ENCODE data around the gene TMEFF2.
"Not testable (repeated sequence)": the region's sequence is repeated elsewhere in the genome, so short reads cannot be mapped to it uniquely, and the experiment has no call there.

TMEFF2 gene

GRCh38 chr2:191931329-191931728 is 263.4 kb downstream of the TMEFF2 start:
- TF ChIP-seq TAF1 (IDR thresholded peaks at IDR 0.05; ENCODE audit: low read depth, low read length) = no peak
- no peak for TF ChIP-seq POU2F2 (IDR thresholded peaks at IDR 0.05; ENCODE audit: low read depth, low read length)
- 0 out of 2 replicates have a peak, but pooled peaks have one; percentile 15 for TF ChIP-seq SPI1 (IDR thresholded peaks at IDR 0.05; ENCODE audit: low read depth, low read length)
- TF ChIP-seq POLR2A (IDR thresholded peaks at IDR 0.05; ENCODE audit: low read depth, low read length) = no peak
- no peak for TF ChIP-seq PAX5 (IDR thresholded peaks at IDR 0.05; ENCODE audit: insufficient read depth, low read length, severe bottlenecking)
- no peak for TF ChIP-seq POLR2AphosphoS5 (IDR thresholded peaks at IDR 0.05; ENCODE audit: low read depth, low read length)
- no peak for DNase-seq (ENCODE audit: insufficient read length, low spot score)
- FAIRE-seq = peak; percentile 70

- FAIRE-seq (no peak), DNase-seq (ENCODE audit: insufficient read length, low spot score) (no peak)
- TF ChIP-seq POLR2A (IDR thresholded peaks at IDR 0.05; ENCODE audit: low read depth, low read length) = no peak
Measured at GRCh38 chr2:191930205-191930604, 264.5 kb downstream of the TMEFF2 start.

- DNase-seq (ENCODE audit: insufficient read length, low spot score) (no peak), FAIRE-seq (no peak)
- no peak for TF ChIP-seq PAX5 (IDR thresholded peaks at IDR 0.05; ENCODE audit: insufficient read depth, low read length, severe bottlenecking)
- TF ChIP-seq SPI1 (IDR thresholded peaks at IDR 0.05; ENCODE audit: low read depth, low read length) = no peak
- no peak for TF ChIP-seq POLR2AphosphoS5 (IDR thresholded peaks at IDR 0.05; ENCODE audit: low read depth, low read length)
- TF ChIP-seq POU2F2 (IDR thresholded peaks at IDR 0.05; ENCODE audit: low read depth, low read length) = no peak
- TF ChIP-seq POLR2A (IDR thresholded peaks at IDR 0.05; ENCODE audit: low read depth, low read length) = no peak
- no peak for TF ChIP-seq TAF1 (IDR thresholded peaks at IDR 0.05; ENCODE audit: low read depth, low read length)
Measured at GRCh38 chr2:191929288-191929687, 265.4 kb downstream of the TMEFF2 start.

GRCh38 chr2:191927991-191928390 is 266.7 kb downstream of the TMEFF2 start:
- TF ChIP-seq PAX5 (IDR thresholded peaks at IDR 0.05; ENCODE audit: insufficient read depth, low read length, severe bottlenecking) = no peak
- no peak for TF ChIP-seq TAF1 (IDR thresholded peaks at IDR 0.05; ENCODE audit: low read depth, low read length)
- no peak for TF ChIP-seq POU2F2 (IDR thresholded peaks at IDR 0.05; ENCODE audit: low read depth, low read length)
- TF ChIP-seq POLR2A (IDR thresholded peaks at IDR 0.05; ENCODE audit: low read depth, low read length) = no peak
- no peak for TF ChIP-seq POLR2AphosphoS5 (IDR thresholded peaks at IDR 0.05; ENCODE audit: low read depth, low read length)
- no peak for TF ChIP-seq SPI1 (IDR thresholded peaks at IDR 0.05; ENCODE audit: low read depth, low read length)
- no peak for FAIRE-seq
- no peak for DNase-seq (ENCODE audit: insufficient read length, low spot score)

GRCh38 chr2:191927319-191927867 is 267.3 kb downstream of the TMEFF2 start:
- no peak for TF ChIP-seq TAF1 (IDR thresholded peaks at IDR 0.05; ENCODE audit: low read depth, low read length)
- no peak for TF ChIP-seq POU2F2 (IDR thresholded peaks at IDR 0.05; ENCODE audit: low read depth, low read length)
- TF ChIP-seq POLR2AphosphoS5 (IDR thresholded peaks at IDR 0.05; ENCODE audit: low read depth, low read length) = no peak
- TF ChIP-seq POLR2A (IDR thresholded peaks at IDR 0.05; ENCODE audit: low read depth, low read length) = no peak
- no peak for TF ChIP-seq SPI1 (IDR thresholded peaks at IDR 0.05; ENCODE audit: low read depth, low read length)
- TF ChIP-seq PAX5 (IDR thresholded peaks at IDR 0.05; ENCODE audit: insufficient read depth, low read length, severe bottlenecking) = no peak
- no peak for FAIRE-seq
- DNase-seq (ENCODE audit: insufficient read length, low spot score) = no peak

- FAIRE-seq = peak; percentile 57
- TF ChIP-seq SPI1 (IDR thresholded peaks at IDR 0.05; ENCODE audit: low read depth, low read length) (no peak), POU2F2 (IDR thresholded peaks at IDR 0.05; ENCODE audit: low read depth, low read length) (no peak), PAX5 (IDR thresholded peaks at IDR 0.05; ENCODE audit: insufficient read depth, low read length, severe bottlenecking) (no peak), POLR2AphosphoS5 (IDR thresholded peaks at IDR 0.05; ENCODE audit: low read depth, low read length) (no peak), TAF1 (IDR thresholded peaks at IDR 0.05; ENCODE audit: low read depth, low read length) (no peak), POLR2A (IDR thresholded peaks at IDR 0.05; ENCODE audit: low read depth, low read length) (no peak)
- no peak for DNase-seq (ENCODE audit: insufficient read length, low spot score)
Measured at GRCh38 chr2:191926671-191927070, 268.1 kb downstream of the TMEFF2 start.

GRCh38 chr2:191923652-191923997 is 271.1 kb downstream of the TMEFF2 start:
- FAIRE-seq (no peak), DNase-seq (ENCODE audit: insufficient read length, low spot score) (no peak)
- TF ChIP-seq POLR2A (IDR thresholded peaks at IDR 0.05; ENCODE audit: low read depth, low read length) = no peak
- TF ChIP-seq POLR2AphosphoS5 (IDR thresholded peaks at IDR 0.05; ENCODE audit: low read depth, low read length) = no peak
- TF ChIP-seq TAF1 (IDR thresholded peaks at IDR 0.05; ENCODE audit: low read depth, low read length) = no peak
- no peak for TF ChIP-seq PAX5 (IDR thresholded peaks at IDR 0.05; ENCODE audit: insufficient read depth, low read length, severe bottlenecking)
- no peak for TF ChIP-seq SPI1 (IDR thresholded peaks at IDR 0.05; ENCODE audit: low read depth, low read length)
- TF ChIP-seq POU2F2 (IDR thresholded peaks at IDR 0.05; ENCODE audit: low read depth, low read length) = no peak

- FAIRE-seq = peak; percentile 81
- TF ChIP-seq POLR2AphosphoS5 (IDR thresholded peaks at IDR 0.05; ENCODE audit: low read depth, low read length) = no peak
- TF ChIP-seq SPI1 (IDR thresholded peaks at IDR 0.05; ENCODE audit: low read depth, low read length) = peak; percentile 94
- no peak for TF ChIP-seq TAF1 (IDR thresholded peaks at IDR 0.05; ENCODE audit: low read depth, low read length)
- no peak for TF ChIP-seq POU2F2 (IDR thresholded peaks at IDR 0.05; ENCODE audit: low read depth, low read length)
- no peak for TF ChIP-seq POLR2A (IDR thresholded peaks at IDR 0.05; ENCODE audit: low read depth, low read length)
- TF ChIP-seq PAX5 (IDR thresholded peaks at IDR 0.05; ENCODE audit: insufficient read depth, low read length, severe bottlenecking) = no peak
- peak; percentile 44 for DNase-seq (ENCODE audit: insufficient read length, low spot score)
Measured at GRCh38 chr2:191922736-191923651, 271.7 kb downstream of the TMEFF2 start.

- FAIRE-seq; DNase-seq (ENCODE audit: insufficient read length, low spot score): not testable (repeated sequence)
Measured at GRCh38 chr2:191921650-191922049, 273.1 kb downstream of the TMEFF2 start.

GRCh38 chr2:191920502-191920901 is 274.2 kb downstream of the TMEFF2 start:
- TF ChIP-seq PAX5 (IDR thresholded peaks at IDR 0.05; ENCODE audit: insufficient read depth, low read length, severe bottlenecking) = no peak
- TF ChIP-seq TAF1 (IDR thresholded peaks at IDR 0.05; ENCODE audit: low read depth, low read length) = no peak
- TF ChIP-seq POLR2AphosphoS5 (IDR thresholded peaks at IDR 0.05; ENCODE audit: low read depth, low read length) = no peak
- no peak for TF ChIP-seq POLR2A (IDR thresholded peaks at IDR 0.05; ENCODE audit: low read depth, low read length)
- no peak for TF ChIP-seq POU2F2 (IDR thresholded peaks at IDR 0.05; ENCODE audit: low read depth, low read length)
- TF ChIP-seq SPI1 (IDR thresholded peaks at IDR 0.05; ENCODE audit: low read depth, low read length) = no peak
- no peak for FAIRE-seq
- DNase-seq (ENCODE audit: insufficient read length, low spot score) = no peak

All from GM12891 (cell line).